ENCODE results near the gene GCFC2. TPM values are rescaled to one million over a fixed set of nuclear protein-coding genes. Genes with fewer than 3 reads are reported as not detected.
"Not testable (repeated sequence)": the region's sequence is repeated elsewhere in the genome, so short reads cannot be mapped to it uniquely, and the experiment has no call there.

GCFC2 gene
- total RNA-seq, 2 experiments from 2014 or later: 20.6 to 21.9 TPM

DNA sequence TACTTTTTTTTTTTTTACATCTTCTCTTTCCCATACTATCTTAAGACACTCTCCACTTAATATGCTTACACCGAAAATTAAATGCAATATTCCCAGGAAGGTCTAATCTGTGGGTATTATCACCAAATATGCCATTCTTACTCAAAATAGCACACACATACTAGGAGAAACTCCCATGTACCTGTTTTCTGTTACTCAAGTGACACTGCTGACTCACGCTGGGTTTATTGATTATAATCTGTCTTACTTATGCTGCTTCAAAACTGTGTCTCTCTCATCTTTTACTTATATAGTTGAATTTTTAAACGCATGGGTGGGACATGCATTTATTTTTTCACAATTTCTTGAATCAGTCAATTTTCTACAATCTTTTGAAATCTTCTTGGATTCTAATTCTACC lies 34.3 kb downstream of the GCFC2 start:
- ChIA-PET CTCF (interaction anchor here (0.7 to 5.3 kb wide), 22 partner anchors 9 to 477 kb away, joined by 3 to 49 read pairs (median 5); partner anchors contain the start of genes GCFC2, MRPL19 and TACR1), POLR2A (no interaction called here)
- ATAC-seq: no peak
- Mint-ChIP-seq H3K4me3 (no peak overlapping the region), H3K27ac (no peak overlapping the region), H3K27me3 (ENCODE audit: low read depth) (no peaks in the 10 kb centered on the region), H3K9me3 (ENCODE audit: insufficient read depth) (no peaks in the 10 kb centered on the region), H3K36me3 (ENCODE audit: low read depth) (peaks cover 18% of the 10 kb centered on the region), H3K4me1 (ENCODE audit: low read depth) (peaks cover 9% of the 10 kb centered on the region)
- DNase-seq: no peak

GRCh38 chr2:75675908-75676307 lies 34.8 kb downstream of the GCFC2 start:
- ATAC-seq (no peak), DNase-seq (no peak)
- no peaks in the 10 kb centered on the region for H3K27me3 Mint-ChIP-seq (ENCODE audit: low read depth)
- POLR2A ChIA-PET: no interaction called here
- H3K4me1 Mint-ChIP-seq (ENCODE audit: low read depth): peaks cover 9% of the 10 kb centered on the region
- no peak overlapping the region for H3K27ac Mint-ChIP-seq
- no peak overlapping the region for H3K4me3 Mint-ChIP-seq
- CTCF ChIA-PET: interaction anchor here (1.7 to 2.9 kb wide), 3 partner anchors 25 to 35 kb away, joined by 12 to 49 read pairs (median 28); partner anchors contain the start of gene MRPL19
- H3K9me3 Mint-ChIP-seq (ENCODE audit: insufficient read depth): no peaks in the 10 kb centered on the region
- peaks cover 23% of the 10 kb centered on the region for H3K36me3 Mint-ChIP-seq (ENCODE audit: low read depth)

GRCh38 chr2:75675423-75675822 lies 35.3 kb downstream of the GCFC2 start:
- H3K27me3 Mint-ChIP-seq (ENCODE audit: low read depth); POLR2A ChIA-PET: not testable (repeated sequence)
- CTCF ChIA-PET: interaction anchor here (2.9 kb wide), 1 partner anchor 34 kb away, joined by 49 read pairs; no protein-coding TSS in a partner anchor

GRCh38 chr2:75667884-75668283 lies 42.8 kb downstream of the GCFC2 start:
- DNase-seq: no peak
- no peak overlapping the region for H3K4me3 Mint-ChIP-seq
- no peak for ATAC-seq
- no peaks in the 10 kb centered on the region for H3K27me3 Mint-ChIP-seq (ENCODE audit: low read depth)
- no peaks in the 10 kb centered on the region for H3K9me3 Mint-ChIP-seq (ENCODE audit: insufficient read depth)
- CTCF ChIA-PET: interaction anchor here (0.7 to 2.4 kb wide), 4 partner anchors 9 to 40 kb away, joined by 3 to 14 read pairs (median 4); no protein-coding TSS in a partner anchor
- H3K27ac Mint-ChIP-seq: no peak overlapping the region
- no peaks in the 10 kb centered on the region for H3K4me1 Mint-ChIP-seq (ENCODE audit: low read depth)
- peaks cover 33% of the 10 kb centered on the region for H3K36me3 Mint-ChIP-seq (ENCODE audit: low read depth)
- POLR2A ChIA-PET: no interaction called here

More at GRCh38 chr2:75675423-75675822, 35.3 kb downstream of the GCFC2 start:
- H3K4me1 Mint-ChIP-seq (ENCODE audit: low read depth); H3K4me3 Mint-ChIP-seq; H3K9me3 Mint-ChIP-seq (ENCODE audit: insufficient read depth); ATAC-seq; H3K27ac Mint-ChIP-seq; DNase-seq: not testable (repeated sequence)
- H3K36me3 Mint-ChIP-seq (ENCODE audit: low read depth): peaks cover 23% of the 10 kb centered on the region

GRCh38 chr2:75666911-75667310 lies 43.8 kb downstream of the GCFC2 start:
- POLR2A ChIA-PET: no interaction called here

GRCh38 chr2:75657798-75658197 lies 52.9 kb downstream of the GCFC2 start:
- CTCF ChIA-PET: interaction anchor here (0.8 to 1.0 kb wide), 2 partner anchors 11 to 17 kb away, joined by 3 read pairs; no protein-coding TSS in a partner anchor
- Mint-ChIP-seq H3K27me3 (ENCODE audit: low read depth) (no peaks in the 10 kb centered on the region), H3K27ac (no peak overlapping the region), H3K9me3 (ENCODE audit: insufficient read depth) (peaks cover 5% of the 10 kb centered on the region), H3K36me3 (ENCODE audit: low read depth) (peaks cover 81% of the 10 kb centered on the region), H3K4me3 (no peak overlapping the region), H3K4me1 (ENCODE audit: low read depth) (peaks cover 3% of the 10 kb centered on the region)
- ATAC-seq: no peak
- no peak for DNase-seq
- POLR2A ChIA-PET: no interaction called here

More at GRCh38 chr2:75666911-75667310, 43.8 kb downstream of the GCFC2 start:
- Mint-ChIP-seq H3K4me1 (ENCODE audit: low read depth) (no peaks in the 10 kb centered on the region), H3K9me3 (ENCODE audit: insufficient read depth) (no peaks in the 10 kb centered on the region), H3K27me3 (ENCODE audit: low read depth) (no peaks in the 10 kb centered on the region), H3K4me3 (no peak overlapping the region), H3K36me3 (ENCODE audit: low read depth) (peaks cover 35% of the 10 kb centered on the region), H3K27ac (no peak overlapping the region)
- no peak for ATAC-seq
- no peak for DNase-seq
- CTCF ChIA-PET: interaction anchor here (0.7 to 2.4 kb wide), 3 partner anchors 10 to 26 kb away, joined by 3 to 14 read pairs (median 4); no protein-coding TSS in a partner anchor

DNA sequence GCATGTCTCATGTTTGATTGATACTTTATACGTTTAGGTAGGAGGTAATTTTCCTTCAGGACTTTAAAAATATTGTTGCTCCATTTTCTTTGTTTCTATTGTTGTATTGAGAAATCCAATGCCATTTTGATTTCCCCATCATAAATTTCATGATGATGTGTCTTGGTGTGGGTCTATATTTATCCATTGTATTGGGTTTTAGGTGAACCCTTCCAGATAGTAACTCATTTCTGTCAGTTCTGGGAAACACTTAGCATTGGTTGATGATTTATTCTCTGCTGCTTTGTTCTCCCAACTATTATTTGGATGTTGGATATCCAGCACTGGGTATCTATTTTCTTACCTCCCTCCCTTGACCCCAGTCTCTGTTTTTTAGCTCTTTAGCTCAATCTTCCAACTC lies 54.2 kb downstream of the GCFC2 start:
- Mint-ChIP-seq H3K9me3 (ENCODE audit: insufficient read depth) (peaks cover 5% of the 10 kb centered on the region), H3K4me1 (ENCODE audit: low read depth) (peaks cover 3% of the 10 kb centered on the region), H3K36me3 (ENCODE audit: low read depth) (peaks cover 80% of the 10 kb centered on the region), H3K27ac (no peak overlapping the region), H3K4me3 (no peak overlapping the region), H3K27me3 (ENCODE audit: low read depth) (no peaks in the 10 kb centered on the region)
- ATAC-seq (no peak), DNase-seq (no peak)
- POLR2A ChIA-PET: no interaction called here
- CTCF ChIA-PET: interaction anchor here (0.8 to 2.3 kb wide), 4 partner anchors 11 to 20 kb away, joined by 3 to 14 read pairs (median 6); no protein-coding TSS in a partner anchor

DNA sequence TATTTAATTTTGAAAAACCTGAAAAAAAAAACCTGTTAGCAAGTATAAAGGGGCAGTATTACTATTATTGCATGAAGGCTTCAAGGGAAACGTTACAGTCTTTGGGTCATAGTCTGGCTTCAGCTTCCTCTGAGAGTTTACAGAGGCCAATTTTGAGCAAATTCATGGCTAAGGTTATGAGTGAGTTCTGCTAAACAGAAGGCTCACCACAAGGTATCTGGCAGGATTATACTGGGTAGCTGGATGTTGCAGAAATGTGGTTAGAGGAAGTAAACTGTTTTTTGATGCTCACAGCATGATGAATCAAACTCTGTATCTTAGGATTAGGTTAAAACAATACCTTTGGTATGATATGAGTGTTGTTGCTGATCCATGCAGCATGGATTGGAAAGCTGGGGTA lies 54.9 kb downstream of the GCFC2 start:
- no peak overlapping the region for H3K4me3 Mint-ChIP-seq
- CTCF ChIA-PET: interaction anchor here (0.9 to 2.3 kb wide), 3 partner anchors 10 to 21 kb away, joined by 4 to 14 read pairs (median 7); no protein-coding TSS in a partner anchor
- peaks cover 5% of the 10 kb centered on the region for H3K9me3 Mint-ChIP-seq (ENCODE audit: insufficient read depth)
- DNase-seq: no peak
- POLR2A ChIA-PET: interaction anchor here (1.0 kb wide), 1 partner anchor 8 kb away, joined by 3 read pairs; no protein-coding TSS in a partner anchor
- H3K4me1 Mint-ChIP-seq (ENCODE audit: low read depth): peaks cover 3% of the 10 kb centered on the region
- no peak for ATAC-seq
- H3K36me3 Mint-ChIP-seq (ENCODE audit: low read depth): peaks cover 79% of the 10 kb centered on the region
- no peak overlapping the region for H3K27ac Mint-ChIP-seq
- H3K27me3 Mint-ChIP-seq (ENCODE audit: low read depth): no peaks in the 10 kb centered on the region

DNA sequence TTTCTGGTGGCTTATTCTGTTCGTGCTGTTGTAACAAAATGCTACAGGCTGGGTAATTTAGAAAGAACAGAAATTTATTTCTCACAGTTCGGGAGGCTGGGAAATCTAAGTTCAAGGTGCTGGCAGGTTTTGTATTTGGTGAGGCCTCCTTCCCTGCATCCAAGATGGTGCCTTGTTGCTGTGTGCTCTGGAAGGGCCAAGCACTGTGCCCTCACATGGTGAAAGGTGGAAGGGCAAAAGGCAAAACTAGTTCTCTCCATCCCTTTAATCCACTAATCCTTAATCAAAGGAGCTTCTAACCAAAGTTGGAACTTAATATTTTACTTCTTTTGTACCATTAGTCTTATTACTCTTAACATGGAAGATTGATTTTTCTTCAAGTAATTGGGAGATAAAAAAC lies 56.7 kb downstream of the GCFC2 start:
- ChIA-PET POLR2A (no interaction called here), CTCF (interaction anchor here (0.7 to 1.5 kb wide), 3 partner anchors 8 to 23 kb away, joined by 4 to 8 read pairs (median 5); partner anchors contain the start of gene MRPL19)
- H3K27me3 Mint-ChIP-seq (ENCODE audit: low read depth): no peaks in the 10 kb centered on the region
- peaks cover 5% of the 10 kb centered on the region for H3K9me3 Mint-ChIP-seq (ENCODE audit: insufficient read depth)
- peaks cover 74% of the 10 kb centered on the region for H3K36me3 Mint-ChIP-seq (ENCODE audit: low read depth)
- H3K4me1 Mint-ChIP-seq (ENCODE audit: low read depth): peaks cover 8% of the 10 kb centered on the region
- no peak overlapping the region for H3K4me3 Mint-ChIP-seq
- H3K27ac Mint-ChIP-seq: no peak overlapping the region
- DNase-seq (no peak), ATAC-seq (no peak)

- ChIA-PET CTCF (interaction anchor here (0.8 to 3.8 kb wide), 9 partner anchors 12 to 63 kb away, joined by 3 to 28 read pairs (median 5); partner anchors contain the start of gene GCFC2), POLR2A (interaction anchor here (1.0 to 2.4 kb wide), 3 partner anchors 8 to 63 kb away, joined by 3 to 11 read pairs (median 3); partner anchors contain the start of gene GCFC2)
- Mint-ChIP-seq H3K4me3 (peak overlapping the region; percentile 93), H3K9me3 (ENCODE audit: insufficient read depth) (no peaks in the 10 kb centered on the region), H3K27ac (peak overlapping the region; percentile 92), H3K4me1 (ENCODE audit: low read depth) (peaks cover 30% of the 10 kb centered on the region), H3K36me3 (ENCODE audit: low read depth) (peaks cover 36% of the 10 kb centered on the region), H3K27me3 (ENCODE audit: low read depth) (no peaks in the 10 kb centered on the region)
- DNase-seq (no peak), ATAC-seq (no peak)
Measured at GRCh38 chr2:75647771-75648170, 62.9 kb downstream of the GCFC2 start.

GRCh38 chr2:75646583-75647425 lies 63.9 kb downstream of the GCFC2 start, which contains the start of gene MRPL19:
TSS of gene MRPL19 (plus strand) at chr2:75646783. CDS start at chr2:75646808, 25 bp downstream.
- Mint-ChIP-seq H3K4me3 (peak within 1 kb of the TSS; percentile 93), H3K4me1 (ENCODE audit: low read depth) (peaks cover 30% of the 10 kb centered on the region)
- ATAC-seq: peak; percentile 98

More at GRCh38 chr2:75646583-75647425, 63.9 kb downstream of the GCFC2 start, which contains the start of gene MRPL19:
- H3K9me3 Mint-ChIP-seq (ENCODE audit: insufficient read depth): no peaks in the 10 kb centered on the region
- peaks cover 28% of the 10 kb centered on the region for H3K36me3 Mint-ChIP-seq (ENCODE audit: low read depth)
- no peaks in the 10 kb centered on the region for H3K27me3 Mint-ChIP-seq (ENCODE audit: low read depth)
- H3K27ac Mint-ChIP-seq: peak within 1 kb of the TSS; percentile 92
- ChIA-PET POLR2A (interaction anchor here (1.0 to 2.4 kb wide), 3 partner anchors 32 to 230 kb away, joined by 3 to 11 read pairs (median 3); partner anchors contain the start of gene GCFC2), CTCF (interaction anchor here (0.8 to 3.8 kb wide), 13 partner anchors 8 to 953 kb away, joined by 3 to 28 read pairs (median 5); partner anchors contain the start of gene GCFC2)
- peak; percentile 84 for DNase-seq

Measured in activated CD8-positive, alpha-beta T cell treated with anti-CD3 and anti-CD28 coated beads, Interleukin-2, amount 10 ng/mL, durations not matched to agents 7 days and 5 days (primary cell).